Stimulated activated CD4-positive, alpha-beta T cell treated with anti-CD3 and anti-CD28 coated beads, Interleukin-1b, Interleukin-23, amount 100 ng/mL, for 4 hours (primary cell): ENCODE data around the gene IQCB1.
"Not testable (repeated sequence)": the region's sequence is repeated elsewhere in the genome, so short reads cannot be mapped to it uniquely, and the experiment has no call there.

ENCODE experiments used
- DNase-seq, 2 donors: peaks; one replicate each; pipeline ENCODE4 v3.0.0-alpha.2; 2020; ENCODE audit warnings: low read depth in 2 of 2

Gene IQCB1, protein sequence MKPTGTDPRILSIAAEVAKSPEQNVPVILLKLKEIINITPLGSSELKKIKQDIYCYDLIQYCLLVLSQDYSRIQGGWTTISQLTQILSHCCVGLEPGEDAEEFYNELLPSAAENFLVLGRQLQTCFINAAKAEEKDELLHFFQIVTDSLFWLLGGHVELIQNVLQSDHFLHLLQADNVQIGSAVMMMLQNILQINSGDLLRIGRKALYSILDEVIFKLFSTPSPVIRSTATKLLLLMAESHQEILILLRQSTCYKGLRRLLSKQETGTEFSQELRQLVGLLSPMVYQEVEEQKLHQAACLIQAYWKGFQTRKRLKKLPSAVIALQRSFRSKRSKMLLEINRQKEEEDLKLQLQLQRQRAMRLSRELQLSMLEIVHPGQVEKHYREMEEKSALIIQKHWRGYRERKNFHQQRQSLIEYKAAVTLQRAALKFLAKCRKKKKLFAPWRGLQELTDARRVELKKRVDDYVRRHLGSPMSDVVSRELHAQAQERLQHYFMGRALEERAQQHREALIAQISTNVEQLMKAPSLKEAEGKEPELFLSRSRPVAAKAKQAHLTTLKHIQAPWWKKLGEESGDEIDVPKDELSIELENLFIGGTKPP

DNA sequence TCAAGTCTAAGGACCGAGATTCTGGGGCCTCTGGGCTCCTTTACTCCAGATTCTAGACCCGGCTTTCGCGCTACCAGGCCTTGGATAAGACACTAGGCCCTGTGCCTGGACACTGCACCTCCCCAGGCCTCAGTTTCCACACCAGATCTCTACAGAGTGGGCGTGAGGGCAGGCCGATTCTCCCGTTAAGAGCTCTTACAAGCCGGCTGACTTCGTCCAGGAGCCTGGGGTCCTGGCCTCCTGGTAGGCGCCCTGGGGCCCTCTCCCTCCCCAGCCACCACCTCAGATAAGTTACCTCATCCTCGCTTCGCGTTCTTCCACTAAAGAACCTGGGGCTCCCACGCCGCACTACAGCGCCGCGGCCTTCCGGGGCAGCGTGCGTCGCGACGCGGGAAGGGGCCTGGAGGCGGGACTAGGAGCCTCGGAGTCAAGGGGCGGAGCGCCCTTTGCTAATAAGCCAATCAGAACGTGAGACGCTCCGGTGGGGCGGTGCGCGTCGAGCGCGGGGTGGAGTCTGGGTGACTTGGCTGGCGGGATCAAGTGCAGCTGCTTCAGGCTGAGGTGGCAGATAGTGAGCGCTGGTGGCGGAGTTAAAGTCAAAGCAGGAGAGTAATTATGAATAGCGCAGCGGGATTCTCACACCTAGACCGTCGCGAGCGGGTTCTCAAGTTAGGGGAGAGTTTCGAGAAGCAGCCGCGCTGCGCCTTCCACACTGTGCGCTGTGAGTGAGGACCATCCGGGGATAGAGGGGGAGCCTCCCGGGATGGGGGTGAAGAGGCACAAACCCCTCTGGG is at the start of gene IQCB1, which contains the start of gene EAF2:
Gene IQCB1 (minus strand): TSS at position 390 of the 794 bp plus-strand sequence. CDS start 6,100 bp downstream, outside the sequence.
Gene EAF2 (plus strand): TSS at position 539 of the 794 bp plus-strand sequence. CDS start 77 bp downstream, at position 616.
- peak; percentile 90 to 93 for DNase-seq

DNA sequence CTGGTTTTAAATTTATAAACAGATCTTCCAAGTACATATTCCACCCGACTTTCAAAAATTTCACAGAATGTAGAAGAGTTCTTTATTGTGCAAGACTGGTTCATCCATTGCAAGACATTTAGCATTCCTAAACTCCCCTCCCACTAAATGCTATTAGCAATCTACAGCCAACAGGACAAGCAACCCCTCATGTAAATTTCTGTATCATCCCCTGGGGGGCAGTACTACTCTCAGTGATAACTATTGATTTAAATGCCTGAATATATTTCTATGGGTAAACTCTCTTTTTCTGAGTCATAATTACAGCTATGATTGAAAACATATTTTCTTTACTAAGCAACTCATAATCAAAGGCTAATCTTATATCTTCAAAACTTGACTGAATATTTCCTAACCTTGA is 48.6 kb upstream of the IQCB1 start:
- no peak for DNase-seq

DNA sequence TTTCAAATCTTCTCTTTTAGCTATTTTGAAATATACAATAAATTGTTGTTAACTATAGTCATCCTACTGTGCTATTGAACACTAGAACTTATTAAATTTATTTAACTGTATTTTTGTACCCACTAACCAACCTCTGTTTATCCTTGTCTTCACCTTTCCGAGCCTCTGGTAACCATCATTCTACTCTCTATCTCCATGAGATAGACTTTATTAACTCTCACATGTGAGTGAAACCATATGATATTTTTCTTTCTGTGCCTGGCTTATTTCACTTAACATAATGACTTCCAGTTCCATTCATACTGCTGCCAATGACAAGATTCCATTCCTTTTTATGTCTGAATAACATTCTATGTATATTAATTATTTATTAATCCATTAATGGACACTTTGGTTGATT is 43.6 kb upstream of the IQCB1 start:
- DNase-seq, result no peak

DNA sequence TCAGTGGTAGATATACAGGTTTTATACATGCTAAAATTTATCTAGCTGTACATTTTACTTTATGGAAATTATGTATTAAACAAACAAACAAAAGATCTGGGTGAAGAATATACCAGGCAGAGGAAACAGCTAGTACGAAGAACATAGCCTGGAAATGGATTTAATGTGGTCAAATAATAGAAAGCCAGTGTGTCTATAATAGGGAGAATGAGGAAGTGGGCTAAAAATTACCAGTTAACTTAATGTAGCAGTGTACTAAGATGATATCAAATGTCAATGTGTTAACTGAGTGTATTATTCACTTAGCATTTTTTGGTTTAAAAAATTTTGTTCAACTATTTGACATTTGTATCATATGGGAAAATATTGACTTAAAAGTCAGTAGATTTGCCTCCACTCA is 36.6 kb upstream of the IQCB1 start:
- DNase-seq, result no peak

DNA sequence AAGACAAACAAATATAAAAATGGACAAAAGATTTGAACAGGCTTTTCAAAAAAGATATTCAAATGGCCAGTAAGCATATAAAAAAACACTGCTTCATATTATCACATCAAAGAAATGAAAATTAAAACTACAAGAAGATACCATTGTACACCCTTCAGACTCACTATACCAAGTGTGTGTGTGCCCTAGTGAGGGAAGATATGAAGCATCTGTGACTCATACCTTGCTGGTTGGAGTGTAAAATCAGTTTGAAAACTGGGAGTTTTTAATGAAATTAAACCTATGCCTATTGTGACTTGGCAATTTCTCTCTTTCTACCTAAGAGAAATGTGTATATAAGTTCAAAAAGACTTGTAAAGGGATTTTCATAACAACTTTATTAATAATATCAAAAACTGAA is 35.9 kb upstream of the IQCB1 start:
- DNase-seq, result no peak

DNA sequence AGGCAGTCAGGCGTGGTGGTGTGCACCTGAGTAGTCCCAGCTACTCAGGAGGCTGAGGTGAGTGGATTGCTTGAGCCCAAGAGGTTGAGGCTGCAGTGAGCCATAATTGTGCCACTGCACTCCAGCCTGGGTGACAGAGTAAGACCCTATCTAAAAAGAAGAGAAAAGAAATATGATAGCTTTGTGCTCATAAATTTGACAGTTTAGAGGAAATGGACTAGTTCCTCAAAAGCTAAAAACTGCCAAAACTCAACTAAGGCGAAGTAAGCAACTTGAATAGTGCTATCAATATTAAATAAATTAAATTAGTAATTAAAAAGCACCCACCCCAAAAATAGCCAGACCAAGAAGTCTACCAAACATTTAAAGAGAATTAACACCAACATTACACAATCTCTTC is 34.9 kb upstream of the IQCB1 start:
- DNase-seq, result no peak

DNA sequence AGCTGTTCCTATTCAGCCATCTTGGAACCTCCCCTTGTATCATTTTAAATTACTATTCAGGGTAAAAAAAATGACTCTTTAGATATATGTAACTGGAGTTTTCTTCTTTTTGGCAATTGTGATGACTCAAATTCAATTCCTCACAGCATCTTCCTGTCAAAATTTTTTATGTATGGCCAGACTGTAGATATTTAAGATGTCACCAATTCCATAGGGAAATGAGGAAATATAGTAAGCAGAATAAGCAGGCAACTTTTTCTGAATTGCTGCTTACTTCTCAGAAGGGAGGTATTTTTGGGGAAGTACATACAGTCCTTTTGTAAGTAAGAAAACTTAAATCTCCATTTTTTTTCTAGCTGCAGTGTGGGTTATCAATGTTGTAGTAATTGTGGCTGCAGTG is 28.9 kb upstream of the IQCB1 start:
- DNase-seq, result no peak

DNA sequence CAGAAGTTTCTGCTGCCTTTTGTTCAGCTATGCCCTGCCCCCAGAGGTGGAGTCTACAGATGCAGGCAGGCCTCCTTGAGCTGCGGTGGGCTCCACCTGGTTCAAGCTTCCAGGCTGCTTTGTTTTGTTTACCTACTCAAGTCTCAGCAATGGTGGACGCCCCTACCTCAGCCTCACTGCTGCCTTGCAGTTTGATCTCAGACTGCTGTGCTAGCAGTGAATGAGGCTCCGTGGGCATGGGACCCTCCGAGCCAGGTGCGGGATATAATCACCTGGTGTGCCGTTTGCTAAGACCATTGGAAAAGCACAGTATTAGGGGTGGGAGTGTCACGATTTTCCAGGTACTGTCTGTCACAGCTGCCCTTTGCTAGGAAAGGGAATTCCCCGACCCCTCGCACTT is 28.4 kb upstream of the IQCB1 start:
- DNase-seq, result not testable (repeated sequence)

DNA sequence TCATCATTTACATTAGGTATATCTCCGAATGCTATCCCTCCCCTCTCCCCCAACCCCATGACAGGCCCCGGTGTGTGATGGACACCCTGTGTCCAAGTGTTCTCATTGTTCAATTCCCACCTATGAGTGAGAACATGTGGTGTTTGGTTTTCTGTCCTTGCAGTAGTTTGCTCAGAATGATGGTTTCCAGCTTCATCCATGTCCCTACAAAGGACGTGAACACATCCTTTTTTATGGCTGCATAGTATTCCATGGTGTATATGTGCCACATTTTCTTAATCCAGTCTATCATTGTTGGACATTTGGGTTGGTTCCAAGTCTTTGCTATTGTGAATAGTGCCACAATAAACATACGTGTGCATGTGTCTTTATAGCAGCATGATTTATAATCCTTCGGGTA is 22.9 kb upstream of the IQCB1 start:
- DNase-seq, result not testable (repeated sequence)

DNA sequence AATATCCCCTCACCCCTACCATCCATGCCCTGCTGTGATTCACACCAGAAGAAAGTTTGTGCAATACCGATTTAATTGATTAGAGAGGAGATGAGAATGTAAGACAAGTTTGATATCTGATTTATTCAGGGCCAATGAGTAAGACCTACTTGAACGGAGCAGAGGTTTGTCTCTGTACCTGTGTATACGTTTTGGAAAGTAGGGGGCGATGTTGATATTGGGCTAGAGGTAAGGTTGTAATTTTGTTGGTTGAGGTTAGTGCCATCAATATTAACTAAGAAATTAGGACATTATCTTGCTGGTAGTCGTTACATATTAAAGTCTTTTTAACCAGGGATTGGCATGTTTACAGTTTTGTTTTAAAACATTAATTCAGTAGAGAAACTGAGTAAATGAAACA is 20.7 kb upstream of the IQCB1 start:
- no peak for DNase-seq

DNA sequence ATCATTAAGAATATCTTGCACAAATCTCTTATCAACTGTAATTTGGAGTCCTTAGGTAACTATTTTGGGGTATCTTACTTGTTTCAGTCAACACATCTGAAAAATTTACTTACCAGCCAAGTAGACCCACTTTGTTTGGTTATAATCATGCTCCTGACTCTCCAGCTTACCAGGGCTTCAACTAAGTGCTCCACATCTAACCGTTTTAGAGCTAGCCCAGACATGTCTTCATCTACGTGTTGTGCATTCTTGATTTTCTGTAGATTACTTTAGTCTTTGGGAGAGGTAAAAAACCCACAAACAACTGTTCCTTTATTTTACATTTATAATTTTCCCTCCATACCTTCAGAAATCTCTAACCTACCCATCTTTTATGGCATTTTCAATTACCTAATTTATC is 17.4 kb upstream of the IQCB1 start:
- DNase-seq, result no peak

DNA sequence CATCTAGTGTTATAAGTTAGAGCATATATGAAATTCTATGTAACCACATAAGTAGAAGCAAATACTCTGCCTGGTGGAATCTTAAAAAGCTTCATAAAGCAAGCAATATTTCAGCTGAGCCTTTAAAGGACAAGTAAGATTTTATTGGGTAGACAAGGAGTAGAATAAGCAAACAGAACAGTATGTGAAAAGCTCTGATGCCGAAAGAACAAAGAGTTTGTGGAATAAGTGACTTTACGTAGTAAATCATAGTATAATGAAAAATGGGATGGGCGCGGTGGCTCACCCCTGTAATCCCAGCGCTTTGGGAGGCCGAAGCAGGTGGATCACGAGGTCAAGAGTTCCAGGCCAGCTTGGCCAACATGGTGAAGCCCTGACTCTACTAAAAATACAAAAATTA is 10.0 kb upstream of the IQCB1 start:
- DNase-seq, result no peak

DNA sequence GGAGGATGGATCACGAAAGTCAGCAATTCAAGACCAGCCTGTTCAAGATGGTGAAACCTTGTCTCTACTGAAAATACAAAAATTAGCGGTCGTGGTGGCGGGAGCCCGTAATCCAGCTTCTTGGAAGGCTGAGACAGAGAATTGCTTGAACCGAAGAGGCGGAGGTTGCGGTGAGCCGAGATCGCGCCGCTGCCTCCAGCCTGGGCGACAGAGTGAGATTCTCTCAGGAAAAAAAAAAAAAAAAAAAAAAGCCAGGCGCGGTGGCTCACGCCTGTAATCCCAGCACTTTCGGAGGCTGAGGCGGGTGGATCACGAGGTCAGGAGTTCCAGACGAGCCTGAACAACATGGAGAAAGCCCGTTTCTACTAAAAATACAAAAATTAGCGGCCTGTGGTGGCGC is 5.1 kb upstream of the IQCB1 start:
- DNase-seq, result no peak

DNA sequence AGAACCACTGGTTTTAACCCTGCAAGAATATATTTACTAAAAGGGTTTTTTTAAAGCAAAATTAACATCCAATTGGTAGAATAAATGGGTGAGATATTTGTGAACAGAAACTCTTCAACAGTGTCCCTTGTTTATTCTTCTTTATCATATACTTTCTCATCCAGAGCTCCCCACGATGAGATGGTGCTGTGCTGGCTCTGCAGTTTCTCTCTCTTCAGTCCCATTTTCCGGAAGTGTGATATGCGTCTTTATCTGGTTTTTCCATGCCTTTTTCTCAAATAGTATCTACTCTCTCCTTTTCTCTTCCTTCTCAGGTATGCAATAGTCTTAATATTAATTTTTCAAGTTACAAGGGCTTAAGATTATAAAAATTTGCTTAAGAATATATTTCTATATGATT is 1.6 kb upstream of the IQCB1 start:
- DNase-seq, result no peak

DNA sequence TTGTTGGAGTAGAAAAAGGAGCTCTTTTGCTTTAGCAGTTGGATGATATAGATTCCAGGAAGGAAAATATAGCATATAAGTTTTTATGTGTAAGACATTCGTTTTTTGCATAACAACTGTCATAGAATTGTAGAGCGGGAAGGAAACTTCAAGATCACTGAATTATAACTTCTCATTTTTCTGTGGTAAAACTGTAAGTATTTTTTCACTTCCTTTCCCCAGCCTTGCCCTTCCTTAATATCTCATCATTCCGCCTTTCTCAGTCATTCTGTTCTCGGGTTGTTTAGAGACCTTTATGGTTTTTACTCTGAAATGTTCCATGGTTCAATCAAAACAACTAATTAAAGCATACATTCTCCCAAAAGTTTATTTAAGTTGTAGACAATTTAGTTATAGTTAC is 1.2 kb upstream of the IQCB1 start:
- no peak for DNase-seq

DNA sequence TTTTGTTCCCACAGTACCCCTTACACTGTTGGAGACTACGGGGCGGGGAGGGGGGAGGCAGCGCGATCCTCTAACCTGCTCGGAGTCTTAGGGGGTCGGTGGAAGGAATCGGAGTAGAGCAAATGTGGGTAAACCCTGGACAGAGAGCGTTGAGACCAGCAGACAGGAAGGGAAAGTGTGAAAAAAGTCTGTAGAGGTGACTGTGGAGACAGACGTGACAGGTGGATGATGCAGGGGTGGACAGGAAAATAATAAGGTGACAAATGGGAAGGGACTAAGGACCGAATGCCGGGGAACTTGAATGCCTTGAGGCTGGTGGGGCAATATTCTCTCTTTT is 573 bp upstream of the IQCB1 start:
- no peak for DNase-seq

DNA sequence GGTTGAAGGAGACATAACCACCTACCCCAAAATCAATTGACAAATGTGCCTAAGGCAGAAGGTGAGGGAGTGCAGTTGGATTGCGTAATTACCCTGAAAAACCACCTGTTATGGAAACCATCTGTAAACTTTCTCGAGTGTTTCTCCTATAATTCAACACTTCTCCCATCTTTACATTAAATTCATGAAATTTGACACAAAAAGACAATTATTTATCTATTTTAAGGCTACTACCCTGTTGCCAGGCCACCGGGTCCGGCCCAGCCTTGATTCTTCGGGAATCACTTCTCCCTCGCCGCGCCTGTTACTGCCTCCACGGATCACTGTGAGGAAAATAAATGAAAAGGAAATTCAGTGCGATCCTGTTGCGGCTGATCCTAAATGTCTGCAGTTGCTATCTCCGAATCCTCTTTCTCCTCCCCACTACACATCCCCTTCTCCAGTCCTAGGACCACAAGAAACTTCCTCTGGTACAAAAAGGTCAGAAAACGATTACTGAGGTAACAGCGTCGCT is 646 bp downstream of the IQCB1 start:
- DNase-seq, result peak in 1 of 2 donors; percentile 1

DNA sequence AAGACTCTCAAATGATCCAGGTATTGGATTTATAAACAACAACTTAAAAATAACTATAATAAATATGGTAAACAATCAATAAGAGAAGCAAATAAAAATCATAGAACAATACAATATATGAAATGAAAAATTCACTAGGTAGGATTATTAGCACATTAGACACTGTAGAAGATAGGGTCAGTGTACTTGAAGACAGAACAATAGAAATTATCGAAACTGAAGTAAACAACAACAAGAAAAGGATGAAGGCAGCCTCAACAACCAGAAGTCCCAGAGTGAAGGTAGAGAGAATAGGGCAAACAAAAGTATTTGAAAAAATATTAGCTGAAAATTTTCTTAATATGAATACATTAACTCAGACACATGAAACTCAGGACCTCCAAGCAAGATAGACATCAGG is 11.9 kb downstream of the IQCB1 start:
- DNase-seq, result no peak

DNA sequence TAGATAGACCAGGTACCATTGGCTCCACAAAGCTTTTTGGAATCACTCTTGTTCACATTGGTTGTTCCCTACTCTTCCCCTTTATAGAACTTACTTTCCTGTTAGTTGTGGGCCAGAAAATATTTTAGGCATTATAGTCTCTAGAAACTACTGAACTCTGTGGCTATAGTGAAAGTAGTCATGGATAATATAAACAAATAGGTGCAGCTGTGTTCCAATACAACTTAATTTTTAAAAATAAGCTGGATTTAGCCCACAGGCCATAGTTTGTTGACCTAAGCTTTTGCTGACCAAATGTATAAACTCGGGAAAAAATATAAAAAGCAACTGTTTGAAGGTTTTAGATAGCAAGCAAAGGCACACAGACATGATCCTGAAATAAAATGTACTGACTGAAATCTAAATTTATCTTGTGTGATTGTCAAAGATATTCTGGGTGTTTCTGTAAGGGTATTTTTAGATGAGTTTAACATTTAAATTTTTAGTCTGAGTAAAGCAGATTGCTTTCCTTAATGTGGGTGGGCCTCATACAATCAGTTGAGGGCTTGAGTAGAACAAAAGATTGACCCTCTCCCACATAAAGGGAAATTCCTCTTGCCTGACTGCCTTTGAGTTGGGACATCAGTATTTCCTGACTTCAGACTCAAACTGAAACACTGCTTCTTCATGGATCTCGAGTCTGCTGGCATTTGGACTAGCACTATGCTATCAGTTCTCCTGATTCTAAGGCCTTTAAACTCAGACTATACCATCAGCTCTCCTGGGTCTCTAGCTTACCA is 13.2 kb downstream of the IQCB1 start:
- DNase-seq, result no peak

DNA sequence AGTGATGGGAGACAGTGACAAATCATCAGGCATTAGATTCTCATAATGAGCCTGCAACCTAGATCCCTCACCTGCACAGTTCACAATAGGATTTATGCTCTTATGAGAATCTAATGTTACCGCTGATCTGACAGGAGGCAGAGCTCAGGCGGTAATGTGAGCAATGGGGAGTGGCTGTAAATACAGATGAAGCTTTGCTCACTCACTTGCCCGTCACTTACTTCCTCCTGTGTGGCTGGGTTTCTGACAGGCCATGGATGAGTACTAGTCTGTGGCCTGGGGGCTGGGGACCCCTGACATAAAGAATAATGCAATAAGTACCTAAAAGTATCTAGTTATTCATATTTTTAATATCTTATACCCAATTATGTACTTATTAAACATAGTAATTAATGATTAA is 15.6 kb downstream of the IQCB1 start:
- no peak for DNase-seq

DNA sequence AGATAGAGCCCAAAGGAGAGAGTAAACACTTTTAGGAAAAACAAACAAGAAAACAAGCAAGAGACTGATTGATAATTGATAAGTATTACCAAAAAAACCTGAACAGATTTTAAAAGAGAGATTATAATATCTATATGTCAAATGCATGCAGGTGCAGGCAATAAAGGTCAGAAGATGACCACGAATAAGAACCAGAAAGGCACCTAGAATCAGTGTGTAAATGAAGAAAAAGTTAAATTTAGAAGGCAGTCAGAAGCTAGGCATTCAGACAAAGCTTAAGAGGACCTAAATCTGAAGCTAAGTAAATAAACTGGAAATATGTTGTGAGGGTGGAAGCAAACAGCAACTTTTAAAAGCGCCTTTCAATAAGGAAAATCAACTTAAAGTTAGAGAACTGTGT is 16.3 kb downstream of the IQCB1 start:
- no peak for DNase-seq

DNA sequence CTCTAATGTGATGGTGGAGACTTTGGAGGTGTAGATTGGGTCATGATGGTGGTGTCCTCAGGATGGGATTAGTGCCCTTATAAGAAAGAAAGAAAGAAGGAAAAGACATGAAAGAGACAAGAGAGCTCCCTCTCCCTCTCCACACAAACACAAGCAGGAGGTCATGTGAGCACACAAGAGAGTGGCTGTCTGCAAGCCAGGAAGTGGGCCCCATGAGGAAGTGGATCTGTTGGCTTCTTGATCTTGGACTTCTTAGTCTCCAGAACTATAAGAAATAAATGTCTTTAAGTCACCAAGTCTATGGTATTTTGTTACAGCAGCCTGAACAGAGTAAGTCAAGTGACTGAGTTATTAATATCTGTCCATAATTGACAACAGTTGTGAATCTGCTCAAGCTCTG is 17.1 kb downstream of the IQCB1 start:
- DNase-seq, result no peak
